PC-3 (cell line): ENCODE results near the gene CSMD2.

Experiments used
- EZH2 ChIP-seq: fragments of 300-600 bp; sonication (generic); IDR thresholded peaks from one replicate; pipeline ENCODE4 v1.6.1; 2017; ENCODE audit warnings: antibody characterized with exemption, mild to moderate bottlenecking, low read length; ENCODE audit not compliant: unreplicated experiment
- TF ChIP-seq, protein P1 (sequence below): fragments of 300-600 bp; sonication (generic); conservative IDR thresholded peaks from 2 replicates; pipeline ENCODE4 v1.5.1; 2017; ENCODE audit warnings: antibody characterized with exemption, low read depth, mild to moderate bottlenecking, low read length

DNA sequence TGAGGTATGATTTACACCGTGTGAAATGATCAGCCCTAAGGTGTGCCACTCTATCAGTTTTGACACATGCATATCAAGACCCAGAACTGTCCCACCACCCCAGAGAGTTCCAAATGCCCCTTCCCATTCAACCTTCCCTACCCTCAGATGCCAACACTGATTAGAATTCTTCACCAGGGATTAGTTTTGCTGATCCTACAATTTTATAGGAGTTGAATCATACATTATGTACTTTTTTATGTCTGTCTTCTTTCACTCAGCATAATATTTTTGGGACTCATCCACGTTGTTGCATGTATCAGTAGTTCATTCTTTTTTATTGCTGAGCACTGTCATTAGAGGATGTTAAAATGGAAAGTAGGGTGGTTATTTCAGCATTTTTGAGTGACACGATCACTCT, 514.3 kb downstream of the CSMD2 start:
- TF ChIP-seq, protein P1, sequence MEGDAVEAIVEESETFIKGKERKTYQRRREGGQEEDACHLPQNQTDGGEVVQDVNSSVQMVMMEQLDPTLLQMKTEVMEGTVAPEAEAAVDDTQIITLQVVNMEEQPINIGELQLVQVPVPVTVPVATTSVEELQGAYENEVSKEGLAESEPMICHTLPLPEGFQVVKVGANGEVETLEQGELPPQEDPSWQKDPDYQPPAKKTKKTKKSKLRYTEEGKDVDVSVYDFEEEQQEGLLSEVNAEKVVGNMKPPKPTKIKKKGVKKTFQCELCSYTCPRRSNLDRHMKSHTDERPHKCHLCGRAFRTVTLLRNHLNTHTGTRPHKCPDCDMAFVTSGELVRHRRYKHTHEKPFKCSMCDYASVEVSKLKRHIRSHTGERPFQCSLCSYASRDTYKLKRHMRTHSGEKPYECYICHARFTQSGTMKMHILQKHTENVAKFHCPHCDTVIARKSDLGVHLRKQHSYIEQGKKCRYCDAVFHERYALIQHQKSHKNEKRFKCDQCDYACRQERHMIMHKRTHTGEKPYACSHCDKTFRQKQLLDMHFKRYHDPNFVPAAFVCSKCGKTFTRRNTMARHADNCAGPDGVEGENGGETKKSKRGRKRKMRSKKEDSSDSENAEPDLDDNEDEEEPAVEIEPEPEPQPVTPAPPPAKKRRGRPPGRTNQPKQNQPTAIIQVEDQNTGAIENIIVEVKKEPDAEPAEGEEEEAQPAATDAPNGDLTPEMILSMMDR = no peak
- TF ChIP-seq EZH2 = no peak
